Stimulated activated effector memory CD8-positive, alpha-beta T cell treated with anti-CD3 and anti-CD28 coated beads, Interleukin-12 subunit alpha, Interleukin-12 subunit beta, amount 100 ng/mL, for 72 hours (primary cell): ENCODE measurements around the gene NHERF1.

Experiments used
- ATAC-seq: fragments of 150-1000 bp; cut with Tn5 transposase; 2 replicates; pipeline ENCODE4 v1.10.0; 2021
- DNase-seq, 2 donors: peaks; one replicate each; pipeline ENCODE4 v3.0.0; 2021 to 2022; ENCODE audit warnings: low spot score in 2 of 2
- H3K27ac Mint-ChIP-seq: one replicate; pipeline ENCODE4 v1.8.0; 2022; ENCODE audit warnings: mild to moderate bottlenecking, mixed read lengths
- H3K36me3 Mint-ChIP-seq: one replicate; pipeline ENCODE4 v1.8.0; 2022; ENCODE audit warnings: mild to moderate bottlenecking, mixed read lengths
- H3K4me1 Mint-ChIP-seq: one replicate; pipeline ENCODE4 v1.8.0; 2022; ENCODE audit warnings: mixed read lengths
- H3K4me3 Mint-ChIP-seq: one replicate; pipeline ENCODE4 v1.8.0; 2022; ENCODE audit warnings: mild to moderate bottlenecking, mixed read lengths
- H3K9me3 Mint-ChIP-seq: one replicate; pipeline ENCODE4 v1.8.0; 2022; ENCODE audit warnings: mixed read lengths

The NHERF1 gene

GRCh38 chr17:74752822-74753401 is 4.5 kb downstream of the NHERF1 start:
- H3K4me1 Mint-ChIP-seq: peaks cover 73% of the 10 kb centered on the region
- DNase-seq (no peak), ATAC-seq (no peak)
- H3K36me3 Mint-ChIP-seq: peaks cover 70% of the 10 kb centered on the region
- H3K4me3 Mint-ChIP-seq: peak overlapping the region; percentile 100
- H3K9me3 Mint-ChIP-seq: no peaks in the 10 kb centered on the region
- H3K27ac Mint-ChIP-seq: peak overlapping the region; percentile 98

GRCh38 chr17:74754832-74755231 is 6.4 kb downstream of the NHERF1 start:
- Mint-ChIP-seq H3K4me3 (peak overlapping the region; percentile 100), H3K4me1 (peaks cover 89% of the 10 kb centered on the region), H3K36me3 (peaks cover 64% of the 10 kb centered on the region), H3K27ac (peak overlapping the region; percentile 98), H3K9me3 (no peaks in the 10 kb centered on the region)
- ATAC-seq (peak; percentile 56), DNase-seq (no peak)

- Mint-ChIP-seq H3K4me1 (peaks cover 90% of the 10 kb centered on the region), H3K4me3 (peak overlapping the region; percentile 100), H3K9me3 (no peaks in the 10 kb centered on the region), H3K36me3 (peaks cover 57% of the 10 kb centered on the region), H3K27ac (peak overlapping the region; percentile 98)
- DNase-seq (no peak), ATAC-seq (no peak)
These were observed 7.1 kb downstream of the NHERF1 start for GRCh38 chr17:74755533-74755932.

- Mint-ChIP-seq H3K9me3 (no peaks in the 10 kb centered on the region), H3K36me3 (peaks cover 44% of the 10 kb centered on the region), H3K4me3 (peak overlapping the region; percentile 73), H3K27ac (peak overlapping the region; percentile 94), H3K4me1 (peaks cover 80% of the 10 kb centered on the region)
- DNase-seq (no peak), ATAC-seq (no peak)
These were observed 8.5 kb downstream of the NHERF1 start for GRCh38 chr17:74756891-74757290.

GRCh38 chr17:74757502-74757901 is 9.1 kb downstream of the NHERF1 start:
- peak overlapping the region; percentile 94 for H3K27ac Mint-ChIP-seq
- peaks cover 74% of the 10 kb centered on the region for H3K4me1 Mint-ChIP-seq
- H3K4me3 Mint-ChIP-seq: peak overlapping the region; percentile 73

GRCh38 chr17:74757931-74758847 is 9.8 kb downstream of the NHERF1 start:
- Mint-ChIP-seq H3K4me3 (peak overlapping the region; percentile 73), H3K27ac (peak overlapping the region; percentile 94), H3K9me3 (no peaks in the 10 kb centered on the region), H3K4me1 (peaks cover 74% of the 10 kb centered on the region), H3K36me3 (peaks cover 40% of the 10 kb centered on the region)
- no peak for ATAC-seq
- no peak for DNase-seq

More at GRCh38 chr17:74757502-74757901, 9.1 kb downstream of the NHERF1 start:
- DNase-seq (no peak), ATAC-seq (no peak)
- Mint-ChIP-seq H3K9me3 (no peaks in the 10 kb centered on the region), H3K36me3 (peaks cover 40% of the 10 kb centered on the region)

- H3K36me3 Mint-ChIP-seq: peaks cover 40% of the 10 kb centered on the region
- no peaks in the 10 kb centered on the region for H3K9me3 Mint-ChIP-seq
- H3K27ac Mint-ChIP-seq: peak overlapping the region; percentile 94
- peak overlapping the region; percentile 73 for H3K4me3 Mint-ChIP-seq
- no peak for DNase-seq
- peaks cover 74% of the 10 kb centered on the region for H3K4me1 Mint-ChIP-seq
- ATAC-seq: peak; percentile 51
These were observed 10.4 kb downstream of the NHERF1 start for GRCh38 chr17:74758848-74759168.

GRCh38 chr17:74759243-74759801 is 10.9 kb downstream of the NHERF1 start:
- no peaks in the 10 kb centered on the region for H3K9me3 Mint-ChIP-seq

GRCh38 chr17:74759941-74760340 is 11.5 kb downstream of the NHERF1 start:
- peaks cover 63% of the 10 kb centered on the region for H3K4me1 Mint-ChIP-seq
- H3K9me3 Mint-ChIP-seq: no peaks in the 10 kb centered on the region
- ATAC-seq: no peak
- peak overlapping the region; percentile 94 for H3K27ac Mint-ChIP-seq
- no peak for DNase-seq
- H3K36me3 Mint-ChIP-seq: peaks cover 39% of the 10 kb centered on the region
- H3K4me3 Mint-ChIP-seq: peak overlapping the region; percentile 73

More at GRCh38 chr17:74759243-74759801, 10.9 kb downstream of the NHERF1 start:
- Mint-ChIP-seq H3K4me1 (peaks cover 69% of the 10 kb centered on the region), H3K36me3 (peaks cover 39% of the 10 kb centered on the region), H3K4me3 (peak overlapping the region; percentile 73), H3K27ac (peak overlapping the region; percentile 94)
- DNase-seq (peak in 1 of 2 donors; percentile 73), ATAC-seq (peak; percentile 81)

- Mint-ChIP-seq H3K4me1 (peaks cover 56% of the 10 kb centered on the region), H3K4me3 (peak overlapping the region; percentile 73), H3K36me3 (peaks cover 42% of the 10 kb centered on the region), H3K27ac (peak overlapping the region; percentile 94), H3K9me3 (no peaks in the 10 kb centered on the region)
- DNase-seq (no peak), ATAC-seq (no peak)
These were observed 12.1 kb downstream of the NHERF1 start for GRCh38 chr17:74760404-74761105.

GRCh38 chr17:74761419-74761818 is 13.0 kb downstream of the NHERF1 start:
- H3K27ac Mint-ChIP-seq: peak overlapping the region; percentile 94
- ATAC-seq (no peak), DNase-seq (no peak)
- H3K9me3 Mint-ChIP-seq: no peaks in the 10 kb centered on the region
- H3K4me3 Mint-ChIP-seq: no peak overlapping the region
- H3K4me1 Mint-ChIP-seq: peaks cover 56% of the 10 kb centered on the region
- H3K36me3 Mint-ChIP-seq: peaks cover 43% of the 10 kb centered on the region

GRCh38 chr17:74761931-74762330 is 13.5 kb downstream of the NHERF1 start:
- H3K4me1 Mint-ChIP-seq: peaks cover 53% of the 10 kb centered on the region
- ATAC-seq: no peak
- H3K4me3 Mint-ChIP-seq: no peak overlapping the region
- no peak for DNase-seq
- no peaks in the 10 kb centered on the region for H3K9me3 Mint-ChIP-seq
- H3K36me3 Mint-ChIP-seq: peaks cover 46% of the 10 kb centered on the region
- peak overlapping the region; percentile 94 for H3K27ac Mint-ChIP-seq

GRCh38 chr17:74763565-74764387 is 15.3 kb downstream of the NHERF1 start:
- Mint-ChIP-seq H3K4me3 (no peak overlapping the region), H3K4me1 (peaks cover 40% of the 10 kb centered on the region), H3K9me3 (no peaks in the 10 kb centered on the region), H3K36me3 (peaks cover 64% of the 10 kb centered on the region), H3K27ac (peak overlapping the region; percentile 72)
- ATAC-seq: no peak
- DNase-seq: no peak

GRCh38 chr17:74764751-74765286 is 16.4 kb downstream of the NHERF1 start:
- DNase-seq (no peak), ATAC-seq (no peak)
- H3K4me1 Mint-ChIP-seq: peaks cover 39% of the 10 kb centered on the region
- peaks cover 74% of the 10 kb centered on the region for H3K36me3 Mint-ChIP-seq
- H3K9me3 Mint-ChIP-seq: no peaks in the 10 kb centered on the region
- peak overlapping the region; percentile 72 for H3K27ac Mint-ChIP-seq
- no peak overlapping the region for H3K4me3 Mint-ChIP-seq
